H9 (cell line): ENCODE results near the gene VIPR1. TPM values are rescaled to one million over a fixed set of nuclear protein-coding genes. Genes with fewer than 3 reads are reported as not detected.

Source experiments
- DNase-seq: peaks from one replicate; pipeline ENCODE4 v3.0.0-alpha.2; 2017
- H2AFZ ChIP-seq: one replicate; pipeline ENCODE4 v1.6.1; 2013; ENCODE audit warnings: mild to moderate bottlenecking, low read length, control low read depth, moderate library complexity
- H2AK5ac ChIP-seq: 2 replicates; pipeline ENCODE4 v1.6.1; 2013; ENCODE audit warnings: low read length, control low read depth, mixed read lengths; ENCODE audit not compliant: insufficient read length
- H2BK120ac ChIP-seq: one replicate; pipeline ENCODE4 v1.6.1; 2013; ENCODE audit warnings: low read depth, mild to moderate bottlenecking, low read length, control low read depth, inconsistent platforms; ENCODE audit not compliant: poor library complexity, severe bottlenecking
- H2BK12ac ChIP-seq: 2 replicates; pipeline ENCODE4 v1.6.1; 2013; ENCODE audit warnings: low read length, control low read depth, mixed read lengths, low read depth; ENCODE audit not compliant: insufficient read length
- H2BK15ac ChIP-seq: 2 replicates; pipeline ENCODE4 v1.6.1; 2013; ENCODE audit warnings: low read depth, low read length, control low read depth
- H2BK20ac ChIP-seq: one replicate; pipeline ENCODE4 v1.6.1; 2013; ENCODE audit warnings: low read depth, mild to moderate bottlenecking, low read length, control low read depth, inconsistent platforms; ENCODE audit not compliant: poor library complexity, severe bottlenecking
- H2BK5ac ChIP-seq: 2 replicates; pipeline ENCODE4 v1.6.1; 2013; ENCODE audit warnings: low read length, control low read depth, mixed read lengths; ENCODE audit not compliant: insufficient read length
- H3K14ac ChIP-seq: 2 replicates; pipeline ENCODE4 v1.6.1; 2013; ENCODE audit warnings: low read length, control low read depth; ENCODE audit not compliant: insufficient read depth
- H3K18ac ChIP-seq: 2 replicates; pipeline ENCODE4 v1.6.1; 2013; ENCODE audit warnings: low read depth, mild to moderate bottlenecking, mixed read lengths, low read length, control low read depth; ENCODE audit not compliant: insufficient read length
- H3K23ac ChIP-seq: 2 replicates; pipeline ENCODE4 v1.6.1; 2013; ENCODE audit warnings: low read length, control low read depth, mixed read lengths, low read depth; ENCODE audit not compliant: insufficient read length
- H3K23me2 ChIP-seq: 2 replicates; pipeline ENCODE4 v1.6.1; 2013; ENCODE audit warnings: low read depth, mild to moderate bottlenecking, mixed read lengths, low read length, control low read depth; ENCODE audit not compliant: insufficient read length, poor library complexity, severe bottlenecking
- H3K27ac ChIP-seq: 2 replicates; pipeline ENCODE4 v1.5.1; 2013; ENCODE audit warnings: low read length, control low read depth, mixed read lengths, low read depth; ENCODE audit not compliant: insufficient read length
- H3K27me3 ChIP-seq: 2 replicates; pipeline ENCODE4 v1.6.1; 2013; ENCODE audit warnings: low read length, control low read depth, inconsistent platforms; ENCODE audit not compliant: insufficient read depth
- H3K4ac ChIP-seq: 2 replicates; pipeline ENCODE4 v1.6.1; 2013; ENCODE audit warnings: low read depth, mild to moderate bottlenecking, control low read depth, inconsistent platforms, low read length, moderate library complexity
- H3K4me1 ChIP-seq: 2 replicates; pipeline ENCODE4 v1.6.1; 2013; ENCODE audit warnings: low read length, control low read depth, inconsistent platforms; ENCODE audit not compliant: insufficient read depth
- H3K4me2 ChIP-seq: 2 replicates; pipeline ENCODE4 v1.6.1; 2013; ENCODE audit warnings: low read length, control low read depth, mixed read lengths; ENCODE audit not compliant: insufficient read length, insufficient read depth
- H3K56ac ChIP-seq: 2 replicates; pipeline ENCODE4 v1.6.1; 2013; ENCODE audit warnings: low read depth, mild to moderate bottlenecking, mixed read lengths, low read length, control low read depth; ENCODE audit not compliant: insufficient read length
- H3K79me1 ChIP-seq: 2 replicates; pipeline ENCODE4 v1.6.1; 2013; ENCODE audit warnings: low read depth, mild to moderate bottlenecking, moderate library complexity, low read length, control low read depth, inconsistent platforms; ENCODE audit not compliant: insufficient read depth, poor library complexity, severe bottlenecking
- H3K79me2 ChIP-seq: 2 replicates; pipeline ENCODE4 v1.6.1; 2013; ENCODE audit warnings: low read length, control low read depth, inconsistent platforms; ENCODE audit not compliant: insufficient read depth
- H3K9ac ChIP-seq: 2 replicates; pipeline ENCODE4 v1.6.1; 2013; ENCODE audit warnings: low read length, control low read depth, mixed read lengths; ENCODE audit not compliant: insufficient read length; ENCODE audit errors: extremely low read depth
- H3K9me3 ChIP-seq: one replicate; pipeline ENCODE4 v1.6.1; 2013; ENCODE audit warnings: low read depth, low read length, inconsistent platforms; ENCODE audit not compliant: control insufficient read depth
- H3T11ph ChIP-seq: one replicate; pipeline ENCODE4 v1.6.1; 2013; ENCODE audit warnings: mild to moderate bottlenecking, low read length, control low read depth, inconsistent platforms
- H4K20me1 ChIP-seq: one replicate; pipeline ENCODE4 v1.6.1; 2013; ENCODE audit not compliant: control insufficient read depth, insufficient read length, insufficient read depth
- H4K5ac ChIP-seq: 2 replicates; pipeline ENCODE4 v1.6.1; 2013; ENCODE audit warnings: low read depth, mild to moderate bottlenecking, mixed read lengths, low read length, control low read depth; ENCODE audit not compliant: insufficient read length
- H4K8ac ChIP-seq: replicated peaks from 2 replicates; pipeline ENCODE4 v1.6.1; 2013; ENCODE audit warnings: low read length, control low read depth, mixed read lengths, low read depth; ENCODE audit not compliant: insufficient read length
- H4K91ac ChIP-seq: 2 replicates; pipeline ENCODE4 v1.6.1; 2013; ENCODE audit warnings: low read depth, mild to moderate bottlenecking, moderate library complexity, mixed read lengths, low read length, control low read depth; ENCODE audit not compliant: insufficient read length
- H3K27ac Mint-ChIP-seq, 3 experiments: 2 replicates in 2 of 3; 3 replicates in 1 of 3; pipeline ENCODE4 v1.8.0; 2020 to 2021; ENCODE audit warnings: mixed read lengths in 3 of 3, mild to moderate bottlenecking in 1 of 3, moderate library complexity in 1 of 3
- H3K27me3 Mint-ChIP-seq: 2 replicates; pipeline ENCODE4 v1.8.0; 2021; ENCODE audit warnings: low read depth, mild to moderate bottlenecking, moderate library complexity, mixed read lengths
- H3K36me3 Mint-ChIP-seq, 3 experiments: 2 replicates in 2 of 3; 3 replicates in 1 of 3; pipeline ENCODE4 v1.8.0; 2020 to 2021; ENCODE audit warnings: low read depth in 3 of 3, mixed read lengths in 3 of 3; ENCODE audit not compliant: insufficient read depth in 1 of 3
- H3K4me1 Mint-ChIP-seq, 2 experiments: 2 replicates each; pipeline ENCODE4 v1.8.0; 2020; ENCODE audit warnings: mixed read lengths in 2 of 2
- H3K4me3 Mint-ChIP-seq, 2 experiments: 2 replicates in 1 of 2; 3 replicates in 1 of 2; pipeline ENCODE4 v1.8.0; 2020 to 2021; ENCODE audit warnings: mild to moderate bottlenecking in 2 of 2, mixed read lengths in 2 of 2, moderate library complexity in 1 of 2
- H3K9me3 Mint-ChIP-seq, 2 experiments: 2 replicates in 1 of 2; 3 replicates in 1 of 2; pipeline ENCODE4 v1.8.0; 2020; ENCODE audit warnings: mild to moderate bottlenecking in 2 of 2, mixed read lengths in 2 of 2, moderate library complexity in 1 of 2
- CTCF ChIP-seq: fragments of 200-600 bp; sonication (generic); conservative IDR thresholded peaks from 3 replicates; pipeline ENCODE4 v1.8.0; 2021; ENCODE audit warnings: antibody characterized with exemption, mild to moderate bottlenecking
- WGBS: extraction: QIAGEN DNeasy Blood & Tissue Kit; methylation state at CpG from one replicate; pipeline ENCODE4 v1.1.7; 2013; ENCODE audit warnings: missing lambda C conversion rate, low lambda C conversion rate, mixed read lengths; ENCODE audit not compliant: insufficient read length; ENCODE audit errors: extremely low coverage; 5-methylcytosine and 5-hydroxymethylcytosine counted together
- total RNA-seq: library from RNA; stranded (reverse); gene quantifications from 2 replicates; pipeline ENCODE4 v1.2.1, GENCODE V29; 2021

Gene VIPR1
- total RNA-seq, 1 experiment from 2014 or later, result 6.5 TPM

- peak overlapping the region in 1 of 3 experiments; percentile 62; a peak in 1 of 7 replicates for H3K27ac Mint-ChIP-seq
Observed at GRCh38 chr3:42520336-42520735, 17.9 kb downstream of the VIPR1 start.

More at GRCh38 chr3:42520336-42520735, 17.9 kb downstream of the VIPR1 start:
- Histone ChIP-seq H4K20me1 (no peaks in the 10 kb centered on the region), H2AK5ac (no peak overlapping the region), H2BK15ac (no peak overlapping the region), H2AFZ (no peak overlapping the region), H3K4me2 (no peak overlapping the region), H3K79me1 (no peaks in the 10 kb centered on the region), H3K9ac (no peak overlapping the region), H3K27me3 (no peaks in the 10 kb centered on the region), H2BK12ac (no peak overlapping the region), H2BK120ac (no peak overlapping the region), H3K4me1 (no peaks in the 10 kb centered on the region), H2BK5ac (no peak overlapping the region), H3K23ac (no peak overlapping the region), H4K8ac (no peak overlapping the region), H3K56ac (no peak overlapping the region), H3K14ac (no peak overlapping the region), H3K79me2 (no peaks in the 10 kb centered on the region), H3K18ac (no peak overlapping the region), H3K27ac (no peak overlapping the region), H3K4ac (no peak overlapping the region), H4K5ac (no peak overlapping the region), H4K91ac (no peak overlapping the region), H3K9me3 (no peaks in the 10 kb centered on the region), H3K23me2 (no peaks in the 10 kb centered on the region), H2BK20ac (no peak overlapping the region), H3T11ph (no peak overlapping the region)
- Mint-ChIP-seq H3K4me3 (no peak overlapping the region), H3K36me3 (no peaks in the 10 kb centered on the region), H3K9me3 (no peaks in the 10 kb centered on the region), H3K27me3 (no peaks in the 10 kb centered on the region), H3K4me1 (no peaks in the 10 kb centered on the region)
- TF ChIP-seq CTCF, result no peak
- WGBS, result no CpG with 5 or more reads among the region's 4 CpGs
- DNase-seq, result no peak
